HCT116 (cell line): ENCODE measurements around the gene PLA1A. TPM values are rescaled to one million over a fixed set of nuclear protein-coding genes. Genes with fewer than 3 reads are reported as not detected.

Experiments used
- ATAC-seq: fragments of 200-7000 bp; cut with Tn5 transposase; 2 replicates; pipeline ENCODE4 v1.9.1; 2020; ENCODE audit warnings: mild to moderate bottlenecking, moderate library complexity
- BruUV-seq: library from RNA; stranded (reverse); fragments of 400-500 nt; replicated peaks from 2 replicates; lab custom pipeline; 2021; lab: Mats Ljungman, UMichigan
- CTCF ChIA-PET: fragments of 300-600 bp; sonication (Branson Sonifier 250); formaldehyde crosslinking; loops from one replicate; lab custom pipeline; 2021; ENCODE audit warnings: antibody characterized with exemption; lab: Charles Lee
- POLR2A ChIA-PET: fragments of 300-600, 350-600 bp; sonication (Branson Sonifier 250); formaldehyde crosslinking; loops from one replicate; lab custom pipeline; 2021; ENCODE audit warnings: antibody characterized with exemption; lab: Charles Lee
- RAD21 ChIA-PET, 2 experiments: fragments of 300-600 bp; sonication (Branson Sonifier 250); formaldehyde crosslinking; loops; one replicate each; lab custom pipeline; 2023; ENCODE audit warnings: low total read pairs in 2 of 2; ENCODE audit not compliant: uncharacterized antibody in 2 of 2, unreplicated experiment in 2 of 2, low non-redundant PET in 1 of 2; lab: Charles Lee
- DNase-seq: peaks from one replicate; pipeline ENCODE4 v3.0.0-alpha.2; 2010; ENCODE audit warnings: low read depth, low spot score
- H2AFZ ChIP-seq: fragments of 200-600 bp; shearing (Covaris generic), sonication (generic); 2 replicates; pipeline ENCODE4 v1.6.1; 2017; ENCODE audit warnings: low read depth, mixed run types, mixed read lengths, antibody characterized with exemption, low read length; ENCODE audit not compliant: poor library complexity, severe bottlenecking
- H3K27ac ChIP-seq: 2 replicates; pipeline ENCODE4 v1.5.1; 2012; ENCODE audit warnings: low read depth, low read length
- H3K27me3 ChIP-seq: fragments of 200-600 bp; sonication (generic); 2 replicates; pipeline ENCODE4 v1.6.1; 2016; ENCODE audit warnings: mixed run types, low read length, mixed read lengths; ENCODE audit not compliant: insufficient read depth
- H3K36me3 ChIP-seq, 2 experiments: fragments of 200-500 bp in 1 of 2; fragments of 200-600 bp in 1 of 2; sonication (Bioruptor generic) in 1 of 2; sonication (generic) in 1 of 2; 2 replicates each; pipeline versions ENCODE4 v1.5.1 to v1.6.1; 2014 to 2016; ENCODE audit warnings: low read length in 2 of 2, inconsistent platforms in 1 of 2, mixed read lengths in 1 of 2, mixed run types in 1 of 2; ENCODE audit not compliant: insufficient read depth in 2 of 2, control insufficient read depth in 1 of 2
- H3K4me1 ChIP-seq, 2 experiments: fragments of 200-600 bp in 1 of 2; sonication (generic) in 1 of 2; 2 replicates each; pipeline versions ENCODE4 v1.5.1 to v1.6.1; 2012 to 2017; ENCODE audit warnings: low read length in 2 of 2, inconsistent platforms in 1 of 2, mild to moderate bottlenecking in 1 of 2, mixed read lengths in 1 of 2, mixed run types in 1 of 2, moderate library complexity in 1 of 2; ENCODE audit not compliant: insufficient read depth in 2 of 2, control insufficient read depth in 1 of 2
- H3K4me2 ChIP-seq: fragments of 200-600 bp; sonication (generic); 2 replicates; pipeline ENCODE4 v1.6.1; 2017; ENCODE audit warnings: mixed run types, low read length, mixed read lengths
- H3K4me3 ChIP-seq, 2 experiments: fragments of 200-600 bp in 1 of 2; sonication (generic) in 1 of 2; replicated peaks in 1 of 2; 2 replicates each; pipeline ENCODE4 v1.5.1; 2011 to 2016; ENCODE audit warnings: low read length in 2 of 2, control low read depth in 1 of 2, low read depth in 1 of 2, mild to moderate bottlenecking in 1 of 2, mixed read lengths in 1 of 2, mixed run types in 1 of 2
- H3K79me2 ChIP-seq: fragments of 200-600 bp; sonication (generic); 2 replicates; pipeline ENCODE4 v1.6.1; 2017; ENCODE audit warnings: mild to moderate bottlenecking, mixed run types, low read length, moderate library complexity, mixed read lengths; ENCODE audit not compliant: insufficient read depth
- H3K9ac ChIP-seq: fragments of 200-600 bp; sonication (generic); 2 replicates; pipeline ENCODE4 v1.6.1; 2016; ENCODE audit warnings: low read length, mixed read lengths
- H3K9me2 ChIP-seq: fragments of 200-600 bp; sonication (generic), shearing (Covaris generic); 2 replicates; pipeline ENCODE4 v1.6.1; 2017; ENCODE audit warnings: mixed run types, mild to moderate bottlenecking, moderate library complexity; ENCODE audit not compliant: insufficient read depth
- H3K9me3 ChIP-seq, 2 experiments: fragments of 200-500 bp in 1 of 2; fragments of 200-600 bp in 1 of 2; sonication (Bioruptor generic) in 1 of 2; sonication (generic) in 1 of 2; 2 replicates each; pipeline ENCODE4 v1.6.1; 2014 to 2017; ENCODE audit warnings: low read length in 2 of 2, mixed read lengths in 2 of 2, inconsistent platforms in 1 of 2, low read depth in 1 of 2, mild to moderate bottlenecking in 1 of 2, mixed run types in 1 of 2, moderate library complexity in 1 of 2; ENCODE audit not compliant: control insufficient read depth in 1 of 2, insufficient read depth in 1 of 2
- H4K20me1 ChIP-seq: fragments of 200-600 bp; sonication (generic), shearing (Covaris generic); 2 replicates; pipeline ENCODE4 v1.6.1; 2017; ENCODE audit warnings: mixed run types, mild to moderate bottlenecking, moderate library complexity; ENCODE audit not compliant: insufficient read depth
- EGR1 ChIP-seq: IDR thresholded peaks from 2 replicates; pipeline ENCODE4 v1.6.1; 2012; ENCODE audit warnings: low read depth
- JUND ChIP-seq: IDR thresholded peaks from 2 replicates; pipeline ENCODE4 v1.6.1; 2012
- POLR2AphosphoS5 ChIP-seq: IDR thresholded peaks from 2 replicates; pipeline ENCODE4 v1.6.1; 2011; ENCODE audit warnings: mild to moderate bottlenecking, low read depth, low read length, moderate library complexity
- SIN3A ChIP-seq: IDR thresholded peaks from 2 replicates; pipeline ENCODE4 v1.6.1; 2012; ENCODE audit warnings: low read depth
- SP1 ChIP-seq: IDR thresholded peaks from 2 replicates; pipeline ENCODE4 v1.6.1; 2012; ENCODE audit warnings: low read depth
- TCF7L2 ChIP-seq: IDR thresholded peaks from 2 replicates; pipeline ENCODE4 v1.7.0; 2011; ENCODE audit warnings: borderline replicate concordance, inconsistent platforms; ENCODE audit not compliant: insufficient read depth, insufficient read length; ENCODE audit errors: extremely low read depth
- YY1 ChIP-seq: IDR thresholded peaks from 2 replicates; pipeline ENCODE4 v1.6.1; 2011; ENCODE audit warnings: low read length, low read depth, moderate library complexity, mild to moderate bottlenecking; ENCODE audit not compliant: insufficient replicate concordance; ENCODE audit errors: extremely low read depth
- ZFX ChIP-seq: fragments of 450-650 bp; IDR thresholded peaks from 2 replicates; pipeline ENCODE4 v1.6.1; 2017
- ZNF274 ChIP-seq: fragments of 200-500 bp; sonication (Bioruptor generic); IDR thresholded peaks from 2 replicates; pipeline ENCODE4 v1.6.1; 2014; ENCODE audit warnings: mild to moderate bottlenecking, low read depth, low read length, inconsistent platforms
- intact Hi-C: fragments of 100-400 bp; cut with micrococcal nuclease; formaldehyde crosslinking; loops from 2 replicates; pipeline ENCODE4 v1.10.0; 2022
- total RNA-seq: library from RNA; stranded (reverse); gene quantifications from one replicate; pipeline ENCODE4 v1.2.1, GENCODE V29; 2021; ENCODE audit not compliant: unreplicated experiment
- TF ChIP-seq, protein P1 (sequence below): IDR thresholded peaks from 2 replicates; pipeline ENCODE4 v1.6.1; 2012
- TF ChIP-seq, protein P2 (sequence below): IDR thresholded peaks from 2 replicates; pipeline ENCODE4 v1.6.1; 2012; ENCODE audit warnings: low read depth
- TF ChIP-seq, protein P3 (sequence below), 3 experiments: fragments of 200-600 bp in 1 of 3; sonication (generic) in 1 of 3; IDR thresholded peaks in 2 of 3; conservative IDR thresholded peaks in 1 of 3; 2 replicates each; pipeline ENCODE4 v1.5.1; 2012 to 2017; ENCODE audit warnings: low read depth in 2 of 3, low read length in 2 of 3, antibody characterized with exemption in 1 of 3, borderline replicate concordance in 1 of 3, control low read depth in 1 of 3, mild to moderate bottlenecking in 1 of 3, mixed read lengths in 1 of 3, mixed run types in 1 of 3, moderate library complexity in 1 of 3; ENCODE audit not compliant: insufficient read depth in 1 of 3

PLA1A gene
- total RNA-seq, 1 experiment from 2014 or later, result not detected

DNA sequence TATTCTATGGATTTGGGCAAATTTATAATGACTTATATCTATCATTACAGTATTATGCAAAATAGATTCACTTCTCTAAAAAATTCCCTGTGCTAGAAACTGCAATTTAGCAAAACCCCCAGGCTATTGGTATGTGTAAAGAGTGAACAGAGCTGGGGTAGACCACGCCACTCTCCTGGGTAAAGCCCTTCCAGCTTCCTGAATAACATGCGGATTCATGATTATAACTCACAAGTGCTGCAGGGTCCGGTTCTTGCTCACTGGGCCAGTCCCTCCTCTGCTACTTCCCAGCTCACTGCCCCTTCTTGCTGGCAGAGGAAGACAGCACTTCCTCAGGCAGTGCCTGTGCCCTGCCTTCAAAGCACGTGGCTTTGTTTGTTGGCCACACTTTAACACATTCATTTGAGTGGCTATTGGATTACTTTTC, 42.4 kb upstream of the PLA1A start:
- no peaks in the 10 kb centered on the region for H3K9me2 ChIP-seq
- H3K4me2 ChIP-seq, result no peak overlapping the region
- H2AFZ ChIP-seq, result no peak overlapping the region
- no peaks in the 10 kb centered on the region for H3K79me2 ChIP-seq
- no peak overlapping the region for H3K27ac ChIP-seq
- TF ChIP-seq JUND (no peak), POLR2AphosphoS5 (no peak), ZFX (no peak), SP1 (no peak), EGR1 (no peak), SIN3A (no peak), YY1 (no peak)
- TF ChIP-seq, protein P1, sequence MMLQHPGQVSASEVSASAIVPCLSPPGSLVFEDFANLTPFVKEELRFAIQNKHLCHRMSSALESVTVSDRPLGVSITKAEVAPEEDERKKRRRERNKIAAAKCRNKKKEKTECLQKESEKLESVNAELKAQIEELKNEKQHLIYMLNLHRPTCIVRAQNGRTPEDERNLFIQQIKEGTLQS, result no peak
- no peak overlapping the region for H3K9ac ChIP-seq
- no peak for DNase-seq
- no peak overlapping the region for H3K4me3 ChIP-seq
- intact Hi-C loops, result no loop called here
- RAD21 ChIA-PET, result no interaction called here
- no peaks in the 10 kb centered on the region for H3K27me3 ChIP-seq
- no TSS peak for BruUV-seq
- ATAC-seq, result no peak
- CTCF ChIA-PET, result no interaction called here
- no peaks in the 10 kb centered on the region for H3K9me3 ChIP-seq
- POLR2A ChIA-PET, result no interaction called here
- H3K36me3 ChIP-seq, result no peaks in the 10 kb centered on the region
- no peaks in the 10 kb centered on the region for H4K20me1 ChIP-seq
- H3K4me1 ChIP-seq, result peaks cover 0 to 5% of the 10 kb centered on the region in 2 experiments; a peak in 1 of 4 replicates

DNA sequence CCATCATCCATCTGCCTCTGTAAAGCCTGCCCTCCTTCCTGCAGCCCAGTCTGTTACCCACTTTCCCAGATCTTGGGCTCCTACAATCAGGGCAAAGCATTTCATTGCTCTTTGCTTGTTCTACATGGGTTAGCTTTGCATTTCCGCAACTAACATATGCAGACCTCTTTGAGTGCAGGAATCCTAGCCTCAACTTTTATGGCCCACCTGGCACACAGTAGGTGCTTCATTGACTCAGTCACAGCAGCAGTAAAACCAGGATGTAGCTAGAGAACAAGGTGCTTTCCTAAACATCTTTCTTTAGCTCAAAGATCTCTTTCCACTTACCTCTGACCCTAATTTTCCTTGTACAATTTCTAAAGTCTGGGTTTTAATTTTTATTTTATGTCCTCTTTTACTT, 41.8 kb upstream of the PLA1A start:
- H3K4me2 ChIP-seq, result no peak overlapping the region
- no peak overlapping the region for H2AFZ ChIP-seq
- BruUV-seq, result no TSS peak
- H3K9me2 ChIP-seq, result no peaks in the 10 kb centered on the region
- peaks cover 0 to 5% of the 10 kb centered on the region in 2 experiments; a peak in 1 of 4 replicates for H3K4me1 ChIP-seq
- H3K9ac ChIP-seq, result no peak overlapping the region
- no peaks in the 10 kb centered on the region for H3K79me2 ChIP-seq
- CTCF ChIA-PET, result no interaction called here
- DNase-seq (no peak), ATAC-seq (no peak)
- RAD21 ChIA-PET, result no interaction called here
- H3K27ac ChIP-seq, result no peak overlapping the region
- no peaks in the 10 kb centered on the region for H3K9me3 ChIP-seq
- H4K20me1 ChIP-seq, result no peaks in the 10 kb centered on the region
- H3K27me3 ChIP-seq, result no peaks in the 10 kb centered on the region
- intact Hi-C loops, result no loop called here
- H3K36me3 ChIP-seq, result no peaks in the 10 kb centered on the region
- POLR2A ChIA-PET, result no interaction called here
- no peak overlapping the region for H3K4me3 ChIP-seq
- no peak for TF ChIP-seq ZNF274
- TF ChIP-seq, protein P2, sequence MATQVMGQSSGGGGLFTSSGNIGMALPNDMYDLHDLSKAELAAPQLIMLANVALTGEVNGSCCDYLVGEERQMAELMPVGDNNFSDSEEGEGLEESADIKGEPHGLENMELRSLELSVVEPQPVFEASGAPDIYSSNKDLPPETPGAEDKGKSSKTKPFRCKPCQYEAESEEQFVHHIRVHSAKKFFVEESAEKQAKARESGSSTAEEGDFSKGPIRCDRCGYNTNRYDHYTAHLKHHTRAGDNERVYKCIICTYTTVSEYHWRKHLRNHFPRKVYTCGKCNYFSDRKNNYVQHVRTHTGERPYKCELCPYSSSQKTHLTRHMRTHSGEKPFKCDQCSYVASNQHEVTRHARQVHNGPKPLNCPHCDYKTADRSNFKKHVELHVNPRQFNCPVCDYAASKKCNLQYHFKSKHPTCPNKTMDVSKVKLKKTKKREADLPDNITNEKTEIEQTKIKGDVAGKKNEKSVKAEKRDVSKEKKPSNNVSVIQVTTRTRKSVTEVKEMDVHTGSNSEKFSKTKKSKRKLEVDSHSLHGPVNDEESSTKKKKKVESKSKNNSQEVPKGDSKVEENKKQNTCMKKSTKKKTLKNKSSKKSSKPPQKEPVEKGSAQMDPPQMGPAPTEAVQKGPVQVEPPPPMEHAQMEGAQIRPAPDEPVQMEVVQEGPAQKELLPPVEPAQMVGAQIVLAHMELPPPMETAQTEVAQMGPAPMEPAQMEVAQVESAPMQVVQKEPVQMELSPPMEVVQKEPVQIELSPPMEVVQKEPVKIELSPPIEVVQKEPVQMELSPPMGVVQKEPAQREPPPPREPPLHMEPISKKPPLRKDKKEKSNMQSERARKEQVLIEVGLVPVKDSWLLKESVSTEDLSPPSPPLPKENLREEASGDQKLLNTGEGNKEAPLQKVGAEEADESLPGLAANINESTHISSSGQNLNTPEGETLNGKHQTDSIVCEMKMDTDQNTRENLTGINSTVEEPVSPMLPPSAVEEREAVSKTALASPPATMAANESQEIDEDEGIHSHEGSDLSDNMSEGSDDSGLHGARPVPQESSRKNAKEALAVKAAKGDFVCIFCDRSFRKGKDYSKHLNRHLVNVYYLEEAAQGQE, result no peak
- TF ChIP-seq YY1, result no peak
- TF ChIP-seq TCF7L2, result no peak
- TF ChIP-seq, protein P3, sequence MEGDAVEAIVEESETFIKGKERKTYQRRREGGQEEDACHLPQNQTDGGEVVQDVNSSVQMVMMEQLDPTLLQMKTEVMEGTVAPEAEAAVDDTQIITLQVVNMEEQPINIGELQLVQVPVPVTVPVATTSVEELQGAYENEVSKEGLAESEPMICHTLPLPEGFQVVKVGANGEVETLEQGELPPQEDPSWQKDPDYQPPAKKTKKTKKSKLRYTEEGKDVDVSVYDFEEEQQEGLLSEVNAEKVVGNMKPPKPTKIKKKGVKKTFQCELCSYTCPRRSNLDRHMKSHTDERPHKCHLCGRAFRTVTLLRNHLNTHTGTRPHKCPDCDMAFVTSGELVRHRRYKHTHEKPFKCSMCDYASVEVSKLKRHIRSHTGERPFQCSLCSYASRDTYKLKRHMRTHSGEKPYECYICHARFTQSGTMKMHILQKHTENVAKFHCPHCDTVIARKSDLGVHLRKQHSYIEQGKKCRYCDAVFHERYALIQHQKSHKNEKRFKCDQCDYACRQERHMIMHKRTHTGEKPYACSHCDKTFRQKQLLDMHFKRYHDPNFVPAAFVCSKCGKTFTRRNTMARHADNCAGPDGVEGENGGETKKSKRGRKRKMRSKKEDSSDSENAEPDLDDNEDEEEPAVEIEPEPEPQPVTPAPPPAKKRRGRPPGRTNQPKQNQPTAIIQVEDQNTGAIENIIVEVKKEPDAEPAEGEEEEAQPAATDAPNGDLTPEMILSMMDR (IDR thresholded peaks at IDR 0.05 in 2 of 3, conservative IDR thresholded peaks at IDR 0.05 in 1 of 3; ENCODE audit: borderline replicate concordance in 1 of 3, insufficient read depth in 1 of 3, low read depth in 2 of 3, low read length in 2 of 3), result no peak
